ENCODE measurements around the gene PLEKHA7. TPM values are rescaled to one million over a fixed set of nuclear protein-coding genes. Genes with fewer than 3 reads are reported as not detected.

The PLEKHA7 gene
- total RNA-seq, 1 donor from 2014 or later = 1.8 TPM

DNA sequence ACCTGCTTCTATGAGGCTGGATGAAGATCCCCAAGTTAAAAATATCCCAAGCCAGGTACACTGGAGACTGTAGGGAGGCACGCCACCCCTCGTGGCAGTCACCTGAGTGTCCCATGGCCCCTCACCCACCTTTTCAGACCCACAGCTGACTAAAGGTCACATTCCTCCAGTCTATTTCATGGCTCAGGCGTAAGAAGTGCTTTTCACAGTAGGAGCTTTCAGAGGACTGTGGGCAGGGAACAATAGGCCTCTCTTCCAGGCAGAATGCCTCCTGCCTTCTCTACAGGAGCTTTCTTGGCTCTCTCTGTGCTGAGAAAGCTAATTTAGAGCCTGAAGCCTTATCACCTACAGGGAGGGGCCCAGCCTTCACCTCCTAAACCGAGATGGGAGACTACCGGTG is 201.9 kb downstream of the PLEKHA7 start:
- no peak for DNase-seq (ENCODE audit: low read depth in 2 of 2)

DNA sequence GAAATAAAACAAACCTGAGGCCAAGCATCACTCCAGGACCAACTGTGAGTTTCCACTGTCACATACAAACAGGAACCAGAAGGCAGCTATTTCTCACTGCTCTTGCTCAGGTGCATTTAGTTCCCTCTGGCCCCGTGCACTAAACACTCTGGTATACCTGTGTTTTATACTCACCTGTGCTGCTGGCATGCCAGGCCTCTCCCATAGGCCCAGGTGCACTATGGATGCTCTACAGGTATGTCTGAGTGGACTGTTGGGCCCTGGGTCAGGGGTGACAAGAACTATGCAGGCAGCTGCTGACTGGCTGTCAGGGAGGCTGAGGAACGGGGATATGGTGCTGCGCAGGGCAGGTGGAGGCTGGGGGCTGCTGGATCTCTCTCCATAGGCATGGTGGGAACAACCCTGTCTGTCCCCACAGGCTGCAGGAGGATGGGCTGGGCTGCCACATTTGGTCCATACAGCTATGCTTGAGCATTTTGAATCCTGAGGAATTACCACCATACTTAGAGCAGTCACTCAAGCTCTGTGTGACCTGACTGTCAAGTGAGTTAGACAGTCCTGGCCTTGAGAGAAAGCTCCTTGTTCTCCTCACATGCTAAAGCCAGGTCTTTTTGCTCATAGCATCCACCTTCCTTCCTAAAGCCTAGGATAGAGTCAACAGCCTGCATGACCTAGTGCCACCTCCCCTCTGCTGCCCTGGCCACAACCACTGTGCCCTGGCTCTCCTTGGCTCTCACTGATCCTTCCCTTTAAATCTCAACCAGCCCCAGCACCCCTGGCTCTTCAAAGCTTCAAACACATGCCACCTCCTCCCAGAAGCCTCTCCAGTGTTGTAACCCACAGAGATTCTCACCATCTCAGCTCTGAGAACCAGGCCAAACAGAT is 202.8 kb downstream of the PLEKHA7 start:
- no peak for DNase-seq (ENCODE audit: low read depth in 2 of 2)

DNA sequence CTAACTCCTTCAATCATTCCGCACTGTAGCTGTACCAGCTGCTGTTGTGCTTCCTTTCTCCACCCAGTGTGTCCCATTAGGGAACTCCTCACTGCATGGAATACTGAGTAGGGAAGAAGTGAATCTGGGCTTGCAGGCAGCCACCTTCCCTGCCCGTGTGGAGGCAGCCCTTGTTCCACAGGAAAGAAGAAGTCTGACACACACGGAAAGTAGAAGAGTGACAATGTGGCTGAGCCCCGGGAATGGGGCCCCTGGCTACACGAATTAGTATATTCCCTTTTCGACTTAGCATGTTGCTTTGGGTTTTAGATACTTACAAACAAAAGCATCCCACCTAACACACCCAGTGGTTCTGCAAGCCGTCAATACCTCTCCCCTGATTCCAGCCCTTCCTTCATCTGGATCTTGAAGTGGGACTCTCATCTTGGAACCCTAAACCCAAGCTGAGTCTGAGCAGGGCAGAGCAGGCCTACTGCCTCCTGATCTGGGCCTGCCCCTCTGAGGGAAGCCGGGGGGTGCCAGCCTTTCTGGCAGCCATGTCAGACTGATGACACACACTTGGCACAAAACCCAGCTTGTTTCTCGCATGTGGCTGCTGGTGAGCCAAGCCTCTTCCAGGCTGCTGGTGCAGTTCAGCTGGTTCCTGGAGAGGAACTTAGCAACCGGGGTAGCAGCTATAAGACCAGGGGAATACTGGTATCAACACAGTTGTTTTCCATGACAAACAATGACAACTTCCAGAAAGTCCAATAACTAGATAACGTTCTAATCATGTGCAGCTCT is 204.1 kb downstream of the PLEKHA7 start:
- DNase-seq (ENCODE audit: low read depth in 2 of 2) = peak in 1 of 2 donors; percentile 78

DNA sequence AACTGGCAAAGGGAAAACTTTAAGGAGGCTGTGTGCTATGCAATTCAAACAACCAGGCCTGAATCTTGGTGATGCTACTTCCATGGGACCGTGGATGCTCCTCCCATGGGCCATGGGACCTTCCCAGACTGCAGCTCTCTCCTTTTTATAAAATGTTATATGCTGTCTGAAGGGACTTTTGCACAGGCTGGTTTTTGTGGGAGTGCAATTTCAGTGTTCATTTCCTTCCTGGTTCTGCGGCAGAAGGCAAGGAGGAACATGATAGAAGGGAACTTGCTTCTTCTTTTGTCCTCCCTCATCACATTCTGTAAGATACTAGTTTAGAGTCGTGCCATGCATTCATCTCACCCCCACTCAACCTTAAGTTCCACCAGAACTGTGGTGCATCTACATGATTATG is 206.9 kb downstream of the PLEKHA7 start:
- DNase-seq (ENCODE audit: low read depth in 2 of 2) = no peak

DNA sequence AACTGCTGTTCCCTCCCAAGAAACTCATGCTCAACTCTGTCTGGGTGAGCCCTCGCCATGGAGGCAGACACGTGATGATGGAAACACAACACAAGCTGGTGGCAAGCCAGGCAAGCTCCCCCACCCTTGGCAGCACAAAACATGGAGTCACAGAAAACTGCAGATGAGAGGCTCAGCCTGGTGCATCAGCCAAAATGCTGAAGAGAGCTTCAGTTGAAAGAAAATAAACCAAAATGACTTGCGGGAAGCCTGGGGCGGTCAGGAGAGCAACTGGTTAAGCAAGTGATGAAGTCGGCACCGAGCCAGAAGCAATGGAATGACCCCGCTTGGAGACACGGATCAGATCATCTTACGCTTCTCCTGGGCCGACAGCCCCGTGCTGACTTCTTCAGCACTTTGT is 207.4 kb downstream of the PLEKHA7 start:
- DNase-seq (ENCODE audit: low read depth in 2 of 2) = no peak

DNA sequence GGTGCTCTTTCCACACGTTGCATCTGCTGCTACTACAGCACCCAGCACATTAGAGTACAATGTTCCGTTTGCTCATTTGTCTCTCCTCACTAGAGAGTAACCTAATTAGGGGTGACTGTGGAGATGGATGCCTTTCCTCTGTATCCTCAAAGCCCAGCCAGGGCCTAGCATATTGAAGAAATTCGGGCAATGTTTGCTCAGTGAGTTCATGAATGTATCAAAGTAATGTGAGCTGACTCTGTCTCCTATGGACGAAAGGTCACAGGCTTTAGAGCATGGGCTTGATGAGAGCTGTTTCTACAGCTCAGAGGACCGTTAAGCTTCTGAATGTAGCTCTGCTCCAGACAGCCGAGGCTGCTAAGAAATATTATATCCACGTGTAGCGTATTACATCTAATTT is 208.3 kb downstream of the PLEKHA7 start:
- DNase-seq (ENCODE audit: low read depth in 2 of 2) = no peak

DNA sequence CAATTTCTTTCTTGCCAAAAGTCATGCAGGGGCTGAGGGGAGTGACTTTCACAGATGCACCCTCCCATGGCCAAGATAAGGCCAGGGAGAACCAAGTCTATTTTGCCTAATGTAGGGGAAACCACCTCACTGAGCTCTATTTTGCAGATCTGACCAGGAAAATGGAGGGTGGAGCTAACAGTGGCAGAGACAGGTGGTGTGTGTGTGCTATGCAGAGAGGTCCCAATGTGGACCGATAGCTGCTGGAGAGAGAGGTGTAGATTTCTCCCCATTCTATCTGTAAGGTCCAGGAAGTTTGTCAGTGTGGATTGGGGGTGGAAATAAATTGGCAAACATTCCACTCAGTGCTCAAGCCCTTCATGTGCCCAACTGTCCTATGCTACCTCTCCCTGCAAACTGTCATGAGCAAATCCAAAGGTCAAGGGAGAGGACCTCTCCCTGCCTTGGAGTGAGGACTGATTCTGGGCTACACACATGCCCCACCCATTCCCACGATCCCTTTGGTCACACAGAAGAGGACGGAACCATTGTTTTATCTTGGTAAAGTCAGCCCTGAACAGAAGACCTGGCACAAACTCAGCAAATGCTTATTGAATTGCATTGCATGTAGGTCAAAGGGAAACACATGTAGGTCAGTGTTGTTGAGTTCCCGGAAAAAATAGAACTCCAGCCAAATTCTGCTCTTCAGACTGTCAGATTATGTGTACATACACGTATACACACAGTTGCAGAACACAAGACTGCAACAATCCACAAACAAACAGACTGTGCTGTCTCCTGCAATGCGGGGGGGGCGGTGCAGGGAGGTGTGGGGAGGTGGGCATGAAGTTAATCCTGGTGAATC is 209.9 kb downstream of the PLEKHA7 start:
- DNase-seq (ENCODE audit: low read depth in 2 of 2) = peak; percentile 86 to 89

DNA sequence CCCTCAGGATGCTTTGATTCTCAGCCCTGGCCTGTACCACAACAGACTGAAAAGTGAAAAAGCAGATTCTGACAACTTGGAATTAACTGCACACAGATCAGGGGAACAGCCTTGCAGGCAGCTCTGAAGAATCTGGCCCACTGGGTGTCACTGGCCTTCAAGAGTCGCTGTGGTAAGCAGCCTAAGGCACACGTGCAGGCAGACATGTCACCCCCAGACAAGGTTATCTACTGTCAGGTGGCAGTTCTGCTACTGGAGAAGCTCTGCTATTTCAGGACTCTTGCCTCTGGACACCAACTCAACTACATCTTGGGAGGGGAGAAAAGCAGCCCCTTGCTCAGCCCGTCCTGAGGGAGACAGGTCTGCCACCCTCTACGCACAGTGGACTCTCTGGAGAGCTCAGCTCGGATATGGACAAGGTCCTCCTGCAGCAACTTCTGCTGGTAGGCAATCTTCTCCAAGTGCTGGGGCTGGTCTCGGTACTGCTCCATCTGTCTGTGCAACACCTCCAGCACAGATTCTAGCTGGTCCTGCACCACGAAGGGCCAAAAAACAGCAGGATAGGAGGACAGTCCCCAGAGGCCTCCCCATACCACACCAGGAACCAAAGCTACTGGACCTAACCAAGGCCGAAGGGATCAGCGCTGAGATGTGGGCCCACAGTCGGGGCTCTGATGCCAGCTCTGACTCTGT is 212.8 kb downstream of the PLEKHA7 start:
- DNase-seq (ENCODE audit: low read depth in 2 of 2) = no peak

DNA sequence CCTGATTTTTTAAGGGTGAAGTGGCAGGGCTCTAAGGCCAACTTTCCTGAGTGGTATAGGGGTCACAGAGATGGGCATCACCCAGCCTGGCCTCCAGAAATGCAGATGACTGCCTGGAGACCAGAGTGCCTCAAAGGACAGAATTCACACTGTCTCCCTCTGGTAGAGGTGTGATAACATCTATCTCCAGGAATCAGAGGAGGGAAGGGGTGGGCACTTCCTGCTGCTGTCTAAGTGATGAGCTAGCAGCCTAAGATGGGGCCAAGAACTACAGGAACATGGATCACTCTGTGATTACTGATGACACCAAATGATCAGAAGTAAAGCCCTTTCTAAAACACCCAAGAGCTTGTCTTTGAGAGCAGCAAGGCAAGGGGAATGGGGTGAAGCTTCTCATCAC is 213.8 kb downstream of the PLEKHA7 start:
- DNase-seq (ENCODE audit: low read depth in 2 of 2) = no peak

DNA sequence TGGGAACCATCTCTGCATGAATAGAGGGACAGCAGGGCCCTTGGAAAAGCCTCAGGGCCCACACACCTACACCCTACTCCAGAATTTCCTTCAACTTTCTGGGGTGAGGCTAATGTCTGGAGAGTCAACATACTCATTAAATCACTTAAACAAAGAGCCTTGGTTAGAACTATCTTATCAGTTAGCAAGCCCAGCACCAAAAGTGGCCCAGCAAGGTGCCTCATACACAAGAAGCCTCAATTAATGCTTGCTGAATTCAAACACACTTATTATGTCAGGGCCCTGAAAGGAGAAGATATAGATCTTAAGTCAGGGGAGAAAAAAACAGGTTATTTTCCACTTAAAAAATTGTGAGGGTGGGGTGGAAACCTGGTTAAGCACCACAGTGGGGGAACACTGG is 214.3 kb downstream of the PLEKHA7 start:
- DNase-seq (ENCODE audit: low read depth in 2 of 2) = no peak

DNA sequence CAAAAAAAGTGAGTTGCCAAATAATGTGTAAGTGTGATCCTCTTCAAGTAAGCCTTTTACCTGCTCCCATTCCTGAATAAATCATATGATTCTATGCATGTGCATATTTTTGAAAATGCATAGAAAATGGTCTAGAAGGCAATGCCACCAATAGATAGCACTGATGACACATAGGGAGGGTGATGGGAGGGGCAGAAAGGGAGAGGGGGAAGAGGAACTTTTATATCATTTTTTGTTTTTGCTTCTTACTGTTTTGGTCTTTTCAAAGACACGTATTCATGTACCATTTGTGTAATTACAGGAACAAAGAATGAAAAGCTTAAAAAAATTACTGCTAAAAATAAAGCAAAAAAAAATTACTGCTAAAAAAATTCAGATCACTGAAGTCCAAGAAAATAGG is 215.0 kb downstream of the PLEKHA7 start:
- no peak for DNase-seq (ENCODE audit: low read depth in 2 of 2)

DNA sequence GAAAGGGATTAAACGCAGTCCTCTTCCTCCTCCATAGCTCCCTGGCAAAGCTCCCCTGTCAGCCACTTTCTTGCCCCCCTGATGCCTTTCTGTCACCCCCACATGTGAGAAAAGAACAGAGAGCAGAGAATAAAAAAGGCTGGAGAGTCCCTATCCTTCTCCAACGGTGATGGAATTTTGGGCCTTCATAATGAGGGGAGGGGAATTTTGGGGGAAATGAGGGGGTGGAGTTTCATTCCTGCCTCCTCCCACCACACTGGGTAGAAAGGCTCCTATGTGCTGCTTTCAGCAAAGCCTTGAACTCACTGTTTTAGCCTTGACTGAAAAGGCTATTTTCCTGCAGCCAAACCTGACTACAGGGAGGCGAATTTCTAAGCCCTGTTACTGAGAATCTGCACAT is 216.4 kb downstream of the PLEKHA7 start:
- no peak for DNase-seq (ENCODE audit: low read depth in 2 of 2)

DNA sequence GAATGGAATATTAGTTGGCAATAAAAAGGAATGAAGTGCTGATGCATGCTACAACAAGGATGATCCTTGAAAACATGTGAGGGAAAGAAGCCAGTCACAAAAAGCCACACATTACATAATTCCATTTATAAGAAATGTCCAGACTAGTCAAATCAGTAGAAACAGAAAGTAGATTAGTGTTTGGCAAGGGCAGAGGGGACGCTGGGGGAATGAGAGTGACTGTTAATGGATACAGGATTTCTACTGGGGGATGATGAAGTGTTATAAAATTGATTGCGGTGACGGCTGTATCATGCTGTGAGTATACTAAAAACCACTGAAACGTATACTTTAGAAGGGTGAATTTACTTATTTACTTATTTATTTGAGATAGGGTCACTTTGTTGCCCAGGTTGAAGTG is 217.9 kb downstream of the PLEKHA7 start:
- no peak for DNase-seq (ENCODE audit: low read depth in 2 of 2)

DNA sequence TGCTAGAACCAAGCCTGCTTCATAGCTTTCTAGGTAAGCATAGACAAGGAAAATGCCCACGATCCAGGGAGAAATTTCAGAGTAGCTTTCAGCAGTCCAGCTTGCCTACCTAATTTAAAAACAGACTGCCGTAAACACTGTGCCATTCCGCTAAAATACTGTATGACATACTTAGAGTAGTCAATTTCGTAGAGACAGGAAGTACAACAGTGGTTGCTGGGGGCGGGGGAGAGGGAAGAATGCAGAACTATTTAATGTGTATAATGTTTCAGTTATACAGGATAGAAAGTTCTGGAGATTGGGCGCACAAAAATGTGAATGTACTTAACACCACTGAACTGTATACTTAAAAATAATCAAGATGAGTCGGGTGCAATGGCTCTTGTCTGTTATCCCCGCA is 219.1 kb downstream of the PLEKHA7 start:
- no peak for DNase-seq (ENCODE audit: low read depth in 2 of 2)

DNA sequence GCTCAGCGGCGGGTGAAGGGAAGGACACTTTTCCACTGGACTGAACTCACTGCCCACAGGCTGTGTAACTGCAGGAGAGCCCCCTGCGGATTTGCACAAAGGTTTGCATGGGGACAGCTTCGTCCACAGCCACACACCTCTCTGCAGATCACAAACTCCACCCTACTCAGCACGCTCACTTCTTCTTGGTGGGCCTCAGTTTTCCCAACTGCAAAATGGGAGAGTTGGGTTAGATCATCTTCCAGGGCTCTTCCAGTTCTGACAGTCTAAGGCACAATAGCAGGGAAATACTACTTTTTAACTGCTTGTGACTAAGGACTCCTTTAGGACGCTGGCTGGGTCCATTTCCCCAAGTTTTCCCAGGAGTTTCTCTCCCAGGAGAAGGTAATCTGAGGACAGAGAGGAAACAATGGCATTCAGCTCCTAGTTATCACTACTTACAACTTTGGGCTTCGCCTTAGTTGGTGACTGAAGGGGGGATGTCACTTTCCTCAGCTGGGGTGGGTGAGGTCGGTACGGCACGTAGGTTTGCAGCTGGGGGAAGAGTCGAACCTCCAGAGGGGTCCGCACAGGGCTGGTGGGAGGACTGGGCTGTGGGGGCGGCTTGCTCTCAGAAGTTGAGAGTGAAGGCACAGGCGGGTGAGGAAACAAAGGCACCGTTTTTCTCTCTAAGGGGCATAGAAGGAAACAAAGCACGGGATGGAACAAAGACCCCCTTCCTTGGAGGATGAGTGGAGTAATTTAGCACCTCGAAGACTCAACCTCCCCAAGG is 220.0 kb downstream of the PLEKHA7 start:
- DNase-seq (ENCODE audit: low read depth in 2 of 2) = no peak

DNA sequence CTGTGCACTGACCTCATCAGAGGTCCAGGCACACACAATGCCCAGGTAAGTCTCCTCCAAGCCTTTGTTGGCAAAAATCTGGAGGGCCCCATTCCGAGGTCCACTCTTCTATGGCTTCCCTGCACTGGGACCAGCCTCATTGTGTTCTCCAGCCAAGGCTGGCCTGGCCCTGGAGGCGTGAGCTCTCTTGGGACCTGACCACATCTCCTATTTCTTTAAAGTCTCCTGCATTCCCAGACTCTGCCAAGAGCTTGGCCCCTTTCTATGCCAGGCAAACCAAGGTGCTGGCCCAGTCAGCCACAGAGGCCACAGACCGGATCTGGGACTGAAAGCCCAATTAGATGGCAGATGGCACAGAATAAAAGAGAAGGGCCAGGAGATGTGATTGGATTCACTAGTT is 220.7 kb downstream of the PLEKHA7 start:
- DNase-seq (ENCODE audit: low read depth in 2 of 2) = no peak

DNA sequence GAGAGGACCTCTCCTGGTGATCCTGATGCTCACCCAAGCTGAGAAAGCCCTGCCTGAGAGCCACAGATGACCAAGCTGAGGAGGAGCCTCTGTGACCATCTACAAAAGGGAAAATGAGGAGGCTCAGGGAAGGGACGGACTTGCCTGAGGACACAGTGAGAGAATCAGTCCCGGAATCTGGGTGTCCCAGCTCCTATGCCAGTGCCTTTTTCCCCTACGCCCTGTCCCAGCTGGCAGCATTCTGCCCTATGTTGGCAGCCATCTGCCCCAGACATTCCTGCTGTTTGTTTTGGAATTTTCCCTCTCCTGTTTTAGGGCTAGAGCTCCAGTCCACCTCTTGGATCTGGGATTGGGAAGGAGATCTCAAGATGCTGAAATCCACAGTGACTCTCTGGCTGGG is 221.2 kb downstream of the PLEKHA7 start:
- no peak for DNase-seq (ENCODE audit: low read depth in 2 of 2)

DNA sequence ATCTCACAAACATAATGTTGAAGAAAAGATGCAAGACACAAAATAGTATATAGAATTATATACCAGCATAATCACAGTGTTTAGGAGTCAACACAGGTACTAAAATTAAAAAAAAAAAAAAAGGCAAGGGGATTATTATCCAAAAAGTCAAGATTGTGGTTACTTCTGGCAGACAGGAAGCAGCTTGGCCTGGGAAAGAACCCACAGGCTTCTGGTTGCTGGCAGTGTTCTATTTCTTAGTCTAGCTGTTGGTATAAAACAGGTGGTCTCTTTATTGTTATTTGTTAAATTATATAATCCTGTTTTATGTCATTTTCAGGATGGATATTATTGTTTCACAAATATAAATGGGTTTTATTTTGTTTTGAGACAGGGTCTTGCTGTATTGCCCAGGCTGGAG is 221.8 kb downstream of the PLEKHA7 start:
- peak in 1 of 2 donors; percentile 67 for DNase-seq (ENCODE audit: low read depth in 2 of 2)

DNA sequence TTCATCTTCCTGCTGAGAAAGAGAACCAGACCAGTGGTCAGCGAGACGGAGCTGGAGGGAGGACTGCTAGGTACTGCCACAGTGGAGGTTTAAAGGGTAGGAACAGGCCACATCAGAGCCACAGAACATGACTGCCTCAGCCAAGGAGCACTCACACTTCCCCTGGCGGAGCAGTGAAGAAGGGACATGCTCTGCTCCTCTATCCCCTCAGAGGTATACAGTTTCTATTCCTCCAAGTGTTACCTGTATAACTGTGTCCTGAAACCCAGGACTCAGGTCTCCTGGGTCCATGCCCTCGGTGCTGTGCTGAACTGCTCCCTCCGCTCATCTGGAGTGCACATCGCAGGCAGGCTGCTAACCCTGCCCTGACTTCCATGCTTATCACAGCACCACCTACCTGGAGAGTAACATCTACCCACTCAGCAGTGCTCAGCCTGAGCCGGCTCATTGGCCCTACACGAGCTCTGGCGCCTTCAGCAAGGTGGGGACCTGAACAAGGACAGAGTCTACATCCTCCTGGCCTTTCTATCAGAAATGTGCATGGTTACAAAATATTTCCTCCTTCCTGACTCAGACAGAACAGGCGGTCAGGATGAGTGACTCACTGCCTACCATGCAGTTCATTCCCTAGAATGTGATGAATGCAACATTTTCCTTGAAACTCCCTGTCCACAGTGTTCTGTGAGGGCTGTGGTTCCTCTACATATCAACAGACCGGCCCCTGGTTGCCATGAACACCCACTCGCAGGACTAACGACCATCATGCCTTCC is 222.8 kb downstream of the PLEKHA7 start:
- DNase-seq (ENCODE audit: low read depth in 2 of 2) = peak; percentile 95 to 96
